Measurements from ENCODE around the gene OSBPL10.
A peak's percentile ranks its signal among the peaks of the same experiment; 100 is the strongest.

The OSBPL10 gene

DNA sequence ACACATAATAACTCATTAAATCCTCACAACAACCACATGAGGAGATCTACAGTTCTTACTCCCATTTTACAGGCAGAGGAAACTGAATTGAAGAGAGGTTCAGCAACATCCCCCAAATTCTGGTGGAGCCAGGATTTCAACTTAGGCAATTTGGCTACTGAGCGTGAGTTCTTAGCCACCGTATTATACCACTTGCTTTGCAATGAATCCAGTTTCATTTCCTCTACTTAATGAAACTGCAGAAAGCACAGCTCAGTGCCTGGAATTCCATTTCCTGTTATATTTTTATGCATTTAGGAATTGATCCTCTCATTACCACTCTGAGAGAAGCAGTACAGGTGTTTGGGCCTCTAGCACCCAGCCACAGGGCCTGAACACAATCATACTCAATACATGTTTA, 4.8 kb upstream of the OSBPL10 start:
- H3K4me3 ChIP-seq (ENCODE audit: low read depth, low read length) = no peak overlapping the region
- TF ChIP-seq, protein P1, sequence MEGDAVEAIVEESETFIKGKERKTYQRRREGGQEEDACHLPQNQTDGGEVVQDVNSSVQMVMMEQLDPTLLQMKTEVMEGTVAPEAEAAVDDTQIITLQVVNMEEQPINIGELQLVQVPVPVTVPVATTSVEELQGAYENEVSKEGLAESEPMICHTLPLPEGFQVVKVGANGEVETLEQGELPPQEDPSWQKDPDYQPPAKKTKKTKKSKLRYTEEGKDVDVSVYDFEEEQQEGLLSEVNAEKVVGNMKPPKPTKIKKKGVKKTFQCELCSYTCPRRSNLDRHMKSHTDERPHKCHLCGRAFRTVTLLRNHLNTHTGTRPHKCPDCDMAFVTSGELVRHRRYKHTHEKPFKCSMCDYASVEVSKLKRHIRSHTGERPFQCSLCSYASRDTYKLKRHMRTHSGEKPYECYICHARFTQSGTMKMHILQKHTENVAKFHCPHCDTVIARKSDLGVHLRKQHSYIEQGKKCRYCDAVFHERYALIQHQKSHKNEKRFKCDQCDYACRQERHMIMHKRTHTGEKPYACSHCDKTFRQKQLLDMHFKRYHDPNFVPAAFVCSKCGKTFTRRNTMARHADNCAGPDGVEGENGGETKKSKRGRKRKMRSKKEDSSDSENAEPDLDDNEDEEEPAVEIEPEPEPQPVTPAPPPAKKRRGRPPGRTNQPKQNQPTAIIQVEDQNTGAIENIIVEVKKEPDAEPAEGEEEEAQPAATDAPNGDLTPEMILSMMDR (conservative IDR thresholded peaks at IDR 0.05; ENCODE audit: low read depth, low read length) = no peak
- DNase-seq (ENCODE audit: low read depth) = no peak

DNA sequence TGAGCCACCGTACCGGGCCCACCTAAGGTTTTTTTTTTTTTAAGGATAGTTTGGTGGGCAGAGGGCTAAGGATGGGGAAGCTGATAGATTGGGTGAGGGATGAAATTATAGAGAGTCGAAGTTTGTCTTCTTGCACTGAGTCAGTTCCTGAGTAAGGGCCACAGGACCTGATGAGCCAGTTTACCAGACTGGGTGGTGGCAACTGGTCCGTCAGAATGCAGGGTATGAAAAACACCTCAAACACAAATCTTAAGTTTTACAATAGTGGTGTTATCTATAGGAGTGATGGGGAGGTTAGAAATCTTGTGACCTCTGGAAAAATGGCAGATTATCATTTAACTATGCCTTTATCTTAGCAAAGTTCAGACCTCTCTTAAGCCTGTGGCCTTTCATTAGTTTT, 3.3 kb upstream of the OSBPL10 start:
- TF ChIP-seq, protein P1 (conservative IDR thresholded peaks at IDR 0.05; ENCODE audit: low read depth, low read length) = no peak
- H3K4me3 ChIP-seq (ENCODE audit: low read depth, low read length) = no peak overlapping the region
- no peak for DNase-seq (ENCODE audit: low read depth)

DNA sequence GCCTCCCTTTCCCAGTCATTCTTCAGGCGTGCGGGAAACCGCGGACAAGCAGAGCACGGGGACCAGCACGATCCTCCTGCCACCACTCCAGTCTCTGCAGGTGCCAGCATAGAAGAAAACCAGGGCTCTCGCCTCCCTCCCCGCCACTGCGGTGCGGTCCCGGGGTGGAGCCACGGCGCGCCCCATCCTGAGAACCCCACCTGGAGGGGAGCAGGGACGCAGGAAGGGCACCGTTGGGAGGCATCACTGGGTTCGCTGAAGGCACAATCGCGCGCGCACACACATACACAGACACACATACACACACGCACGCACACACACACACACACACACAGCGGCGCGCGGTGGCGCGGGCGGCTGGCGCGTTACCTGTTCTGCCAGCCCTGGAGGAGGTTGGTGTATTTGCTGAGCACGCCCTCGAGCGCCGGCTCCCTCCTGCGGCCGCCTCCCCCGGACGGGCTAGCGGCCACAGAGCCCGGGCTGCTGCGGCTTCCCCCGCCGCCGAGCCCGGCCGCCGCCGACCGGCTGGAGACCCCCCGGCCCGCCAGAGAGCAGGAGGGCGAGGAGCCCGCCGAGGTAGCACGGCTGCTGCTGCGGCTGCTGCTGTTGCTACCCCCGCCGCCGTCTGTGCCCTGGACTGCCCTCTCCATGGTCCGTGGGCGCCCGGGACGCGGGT, 394 bp downstream of the OSBPL10 start:
- DNase-seq (ENCODE audit: low read depth) = peak; percentile 57
- TF ChIP-seq, protein P1 (conservative IDR thresholded peaks at IDR 0.05; ENCODE audit: low read depth, low read length) = peak; percentile 13
- peak overlapping the region; percentile 83 for H3K4me3 ChIP-seq (ENCODE audit: low read depth, low read length)

DNA sequence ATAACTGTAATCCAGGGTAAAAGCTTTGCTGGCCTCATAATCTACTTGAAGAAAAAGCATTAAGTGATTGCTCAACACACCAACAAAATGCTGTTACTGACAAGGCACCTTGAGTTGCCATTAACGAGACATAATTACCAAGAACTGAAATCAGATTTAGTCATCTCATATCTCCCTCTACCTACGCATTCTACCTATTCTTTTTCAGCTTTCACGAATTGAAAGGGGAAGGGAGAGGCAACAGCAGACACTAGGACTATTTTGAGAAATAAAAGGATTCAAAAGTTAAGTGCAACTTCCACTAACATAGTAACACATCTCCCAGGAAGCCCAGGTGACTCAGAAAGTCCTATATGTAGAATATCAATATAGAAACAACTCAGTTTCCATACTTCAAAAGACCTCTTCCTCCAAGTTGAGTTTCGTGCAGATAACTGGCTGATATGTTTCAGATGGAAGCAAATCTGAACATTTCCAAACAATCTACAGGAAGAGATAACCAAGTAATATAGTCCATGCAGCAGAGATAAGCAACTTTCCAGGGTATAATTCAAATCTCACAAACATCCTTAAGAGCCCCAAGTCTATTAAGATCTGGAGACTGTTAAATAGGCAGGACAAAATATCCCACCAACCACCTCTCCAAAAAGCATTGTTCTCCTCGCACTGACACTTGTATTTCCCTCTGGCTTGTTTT, 1.9 kb downstream of the OSBPL10 start:
- TF ChIP-seq, protein P1 (conservative IDR thresholded peaks at IDR 0.05; ENCODE audit: low read depth, low read length) = no peak
- no peak for DNase-seq (ENCODE audit: low read depth)
- peak overlapping the region; percentile 25 for H3K4me3 ChIP-seq (ENCODE audit: low read depth, low read length)

DNA sequence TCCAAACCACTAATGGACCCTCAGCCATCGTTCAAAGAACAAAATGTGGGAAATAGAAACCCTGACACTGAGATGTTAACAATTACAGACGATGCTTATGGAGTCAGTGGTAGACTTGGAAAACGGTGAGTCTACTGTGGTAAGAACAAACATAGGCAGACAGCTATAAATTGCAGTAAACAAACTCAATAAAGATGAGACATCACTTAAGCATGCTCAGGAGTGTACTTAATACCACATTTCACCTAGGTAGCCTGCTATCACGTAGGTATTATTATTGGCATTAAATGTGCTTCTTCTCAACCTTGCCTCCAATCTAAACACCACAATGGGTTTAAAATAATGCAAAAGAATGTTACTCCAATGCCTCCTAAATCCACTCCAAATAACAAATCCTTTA, 2.5 kb downstream of the OSBPL10 start:
- no peak overlapping the region for H3K4me3 ChIP-seq (ENCODE audit: low read depth, low read length)
- no peak for DNase-seq (ENCODE audit: low read depth)
- TF ChIP-seq, protein P1 (conservative IDR thresholded peaks at IDR 0.05; ENCODE audit: low read depth, low read length) = no peak

DNA sequence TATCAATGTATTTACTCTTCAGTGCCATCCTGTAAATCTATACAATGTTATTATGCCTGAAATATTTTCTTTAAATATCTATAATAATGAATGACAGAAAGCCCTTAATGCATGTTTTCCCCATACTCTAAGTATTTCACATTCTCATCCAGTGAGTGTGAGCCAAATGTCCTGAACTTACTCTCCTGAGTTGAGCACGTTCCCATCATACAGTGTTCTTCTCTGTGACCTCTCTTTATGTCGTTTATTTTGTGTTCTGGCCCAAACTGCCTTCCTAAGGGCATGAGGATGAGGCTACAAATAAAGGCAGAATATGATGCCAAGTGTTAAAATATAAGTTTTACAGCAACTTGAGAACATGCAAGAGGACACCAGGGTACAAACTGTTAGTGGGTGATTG, 3.3 kb downstream of the OSBPL10 start:
- peak; percentile 60 for DNase-seq (ENCODE audit: low read depth)
- no peak overlapping the region for H3K4me3 ChIP-seq (ENCODE audit: low read depth, low read length)
- TF ChIP-seq, protein P1 (conservative IDR thresholded peaks at IDR 0.05; ENCODE audit: low read depth, low read length) = no peak

DNA sequence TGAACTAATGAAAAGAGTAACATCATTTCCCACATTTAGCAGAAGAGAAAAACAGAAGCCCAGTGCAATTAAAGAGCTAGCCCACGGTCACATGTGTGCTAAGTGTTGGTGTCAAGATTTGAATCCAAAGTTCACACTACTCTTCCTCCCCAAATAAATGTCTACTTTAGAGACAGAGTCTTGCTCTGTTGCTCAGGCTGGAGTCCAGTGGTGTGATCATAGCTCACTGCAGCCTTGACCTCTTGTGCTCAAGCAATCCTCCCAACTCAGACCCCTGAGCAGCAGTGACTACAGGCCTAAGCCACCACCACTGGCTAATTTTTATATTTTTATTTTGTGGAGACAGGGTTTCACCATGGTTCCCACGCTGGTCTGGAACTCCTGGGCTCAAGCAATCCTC, 4.8 kb downstream of the OSBPL10 start:
- TF ChIP-seq, protein P1 (conservative IDR thresholded peaks at IDR 0.05; ENCODE audit: low read depth, low read length) = no peak
- no peak for DNase-seq (ENCODE audit: low read depth)
- no peak overlapping the region for H3K4me3 ChIP-seq (ENCODE audit: low read depth, low read length)

Measured in choroid plexus epithelial cell (primary cell).